Transverse colon (tissue), 3 donors: Measurements from ENCODE around the gene ITGA4.

Experiments
- POLR2A ChIP-seq: fragments of 450-650 bp; IDR thresholded peaks from one replicate; pipeline ENCODE4 v1.6.1; 2016; ENCODE audit warnings: antibody characterized with exemption, mild to moderate bottlenecking, moderate library complexity
- TF ChIP-seq, protein P1 (sequence below), 5 experiments: fragments of 200-600 bp in 3 of 5; fragments of 450-650 bp in 2 of 5; sonication (generic) in 3 of 5; IDR thresholded peaks; 1 replicate in 2 of 5; 2 replicates in 3 of 5; pipeline ENCODE4 v1.5.1; 2016 to 2017; ENCODE audit warnings: antibody characterized with exemption in 5 of 5, inconsistent platforms in 3 of 5, mild to moderate bottlenecking in 2 of 5, moderate library complexity in 1 of 5

DNA sequence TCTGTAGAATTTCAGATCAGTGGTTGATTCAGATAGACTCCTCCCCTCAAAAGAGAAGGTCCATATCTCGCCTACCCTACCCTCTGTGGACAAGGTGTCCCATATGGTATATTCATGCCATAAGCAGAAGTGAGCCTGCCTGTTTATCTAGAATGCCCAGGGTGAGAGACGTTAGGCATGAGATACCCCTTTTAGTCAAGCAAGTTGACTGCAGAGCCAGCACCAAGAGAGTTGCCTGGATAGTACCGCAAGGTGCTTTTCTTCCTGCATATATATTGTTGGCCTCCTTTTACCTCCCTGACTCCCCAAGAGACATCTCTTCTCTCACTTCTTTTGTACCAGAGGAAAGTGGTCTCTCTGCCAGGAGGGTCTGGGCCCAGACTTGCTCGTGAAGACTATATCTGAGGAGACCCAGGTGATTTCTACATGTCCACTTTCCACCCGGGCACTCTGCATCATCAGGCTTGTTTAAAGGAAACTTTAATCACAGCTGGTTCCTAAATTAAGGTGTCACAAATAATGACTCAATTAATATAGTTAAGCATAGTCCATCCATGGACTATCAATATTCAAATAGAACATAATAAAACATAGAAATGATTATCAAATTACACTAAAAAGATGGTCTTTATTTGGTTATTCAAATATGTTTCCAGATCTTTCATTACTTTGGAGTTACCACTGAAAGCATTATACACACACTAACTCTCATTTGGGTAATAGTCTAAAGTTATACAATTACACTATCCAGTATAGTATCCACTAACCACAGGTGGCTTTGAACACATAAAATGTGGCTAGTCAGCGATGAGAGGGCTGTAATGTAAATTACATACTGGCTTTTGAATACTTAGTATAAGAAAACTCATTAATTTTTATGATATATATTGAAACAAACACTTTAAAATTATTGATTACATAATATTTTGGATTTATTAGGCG, 4.1 kb downstream of the ITGA4 start:
- TF ChIP-seq, protein P1, sequence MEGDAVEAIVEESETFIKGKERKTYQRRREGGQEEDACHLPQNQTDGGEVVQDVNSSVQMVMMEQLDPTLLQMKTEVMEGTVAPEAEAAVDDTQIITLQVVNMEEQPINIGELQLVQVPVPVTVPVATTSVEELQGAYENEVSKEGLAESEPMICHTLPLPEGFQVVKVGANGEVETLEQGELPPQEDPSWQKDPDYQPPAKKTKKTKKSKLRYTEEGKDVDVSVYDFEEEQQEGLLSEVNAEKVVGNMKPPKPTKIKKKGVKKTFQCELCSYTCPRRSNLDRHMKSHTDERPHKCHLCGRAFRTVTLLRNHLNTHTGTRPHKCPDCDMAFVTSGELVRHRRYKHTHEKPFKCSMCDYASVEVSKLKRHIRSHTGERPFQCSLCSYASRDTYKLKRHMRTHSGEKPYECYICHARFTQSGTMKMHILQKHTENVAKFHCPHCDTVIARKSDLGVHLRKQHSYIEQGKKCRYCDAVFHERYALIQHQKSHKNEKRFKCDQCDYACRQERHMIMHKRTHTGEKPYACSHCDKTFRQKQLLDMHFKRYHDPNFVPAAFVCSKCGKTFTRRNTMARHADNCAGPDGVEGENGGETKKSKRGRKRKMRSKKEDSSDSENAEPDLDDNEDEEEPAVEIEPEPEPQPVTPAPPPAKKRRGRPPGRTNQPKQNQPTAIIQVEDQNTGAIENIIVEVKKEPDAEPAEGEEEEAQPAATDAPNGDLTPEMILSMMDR (IDR thresholded peaks at IDR 0.05): no peak
- no peak for TF ChIP-seq POLR2A
